ENCODE data around the gene ATG16L2. TPM values are rescaled to one million over a fixed set of nuclear protein-coding genes. Genes with fewer than 3 reads are reported as not detected.

Gene ATG16L2
- polyA plus RNA-seq, 1 donor from 2014 or later, result 9.4 TPM

- TF ChIP-seq POLR2AphosphoS5 (IDR thresholded peaks at IDR 0.05) (no peak), EP300 (conservative IDR thresholded peaks at IDR 0.05; ENCODE audit: poor library complexity, severe bottlenecking) (no peak), RAD21 (conservative IDR thresholded peaks at IDR 0.05) (no peak), TAF1 (IDR thresholded peaks at IDR 0.05; ENCODE audit: low read depth) (no peak), EZH2 (IDR thresholded peaks at IDR 0.05; ENCODE audit: borderline replicate concordance, insufficient read depth, low read length, poor library complexity, severe bottlenecking) (no peak)
- TF ChIP-seq, protein P1, sequence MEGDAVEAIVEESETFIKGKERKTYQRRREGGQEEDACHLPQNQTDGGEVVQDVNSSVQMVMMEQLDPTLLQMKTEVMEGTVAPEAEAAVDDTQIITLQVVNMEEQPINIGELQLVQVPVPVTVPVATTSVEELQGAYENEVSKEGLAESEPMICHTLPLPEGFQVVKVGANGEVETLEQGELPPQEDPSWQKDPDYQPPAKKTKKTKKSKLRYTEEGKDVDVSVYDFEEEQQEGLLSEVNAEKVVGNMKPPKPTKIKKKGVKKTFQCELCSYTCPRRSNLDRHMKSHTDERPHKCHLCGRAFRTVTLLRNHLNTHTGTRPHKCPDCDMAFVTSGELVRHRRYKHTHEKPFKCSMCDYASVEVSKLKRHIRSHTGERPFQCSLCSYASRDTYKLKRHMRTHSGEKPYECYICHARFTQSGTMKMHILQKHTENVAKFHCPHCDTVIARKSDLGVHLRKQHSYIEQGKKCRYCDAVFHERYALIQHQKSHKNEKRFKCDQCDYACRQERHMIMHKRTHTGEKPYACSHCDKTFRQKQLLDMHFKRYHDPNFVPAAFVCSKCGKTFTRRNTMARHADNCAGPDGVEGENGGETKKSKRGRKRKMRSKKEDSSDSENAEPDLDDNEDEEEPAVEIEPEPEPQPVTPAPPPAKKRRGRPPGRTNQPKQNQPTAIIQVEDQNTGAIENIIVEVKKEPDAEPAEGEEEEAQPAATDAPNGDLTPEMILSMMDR (IDR thresholded peaks at IDR 0.05; ENCODE audit: poor library complexity, severe bottlenecking), result no peak
- Histone ChIP-seq H3K9me2 (ENCODE audit: insufficient read depth, low read length) (no peaks in the 10 kb centered on the region), H3K4me3 (ENCODE audit: low read length) (no peak overlapping the region), H3K27ac (ENCODE audit: low read length) (no peak overlapping the region), H3F3A (ENCODE audit: insufficient read depth, low read length, poor library complexity, severe bottlenecking) (no peaks in the 10 kb centered on the region), H3K36me3 (ENCODE audit: insufficient read depth, low read length) (no peaks in the 10 kb centered on the region), H4K20me1 (ENCODE audit: insufficient read depth) (no peaks in the 10 kb centered on the region), H3K9ac (ENCODE audit: low read length) (no peak overlapping the region), H3K79me2 (replicated peaks; ENCODE audit: insufficient read depth, low read length) (no peaks in the 10 kb centered on the region), H3K9me3 (ENCODE audit: low read length) (no peaks in the 10 kb centered on the region), H3K4me2 (ENCODE audit: low read length) (no peak overlapping the region), H2AFZ (ENCODE audit: low read depth, low read length) (no peak overlapping the region), H3K27me3 (ENCODE audit: insufficient read depth, low read depth, low read length) (no peaks in the 10 kb centered on the region)
Measured at GRCh38 chr11:72807021-72807693, 7.1 kb upstream of the ATG16L2 start.

GRCh38 chr11:72807792-72808191 lies 6.4 kb upstream of the ATG16L2 start:
- Histone ChIP-seq H3K4me3 (ENCODE audit: low read length) (no peak overlapping the region), H3K79me2 (replicated peaks; ENCODE audit: insufficient read depth, low read length) (no peaks in the 10 kb centered on the region), H3K27ac (ENCODE audit: low read length) (no peak overlapping the region), H3K9me3 (ENCODE audit: low read length) (no peaks in the 10 kb centered on the region), H3K9me2 (ENCODE audit: insufficient read depth, low read length) (no peaks in the 10 kb centered on the region), H3K4me2 (ENCODE audit: low read length) (no peak overlapping the region), H2AFZ (ENCODE audit: low read depth, low read length) (no peak overlapping the region), H3K9ac (ENCODE audit: low read length) (no peak overlapping the region), H3F3A (ENCODE audit: insufficient read depth, low read length, poor library complexity, severe bottlenecking) (no peaks in the 10 kb centered on the region), H3K36me3 (ENCODE audit: insufficient read depth, low read length) (no peaks in the 10 kb centered on the region), H4K20me1 (ENCODE audit: insufficient read depth) (no peaks in the 10 kb centered on the region), H3K27me3 (ENCODE audit: insufficient read depth, low read depth, low read length) (no peaks in the 10 kb centered on the region)
- TF ChIP-seq EZH2 (IDR thresholded peaks at IDR 0.05; ENCODE audit: borderline replicate concordance, insufficient read depth, low read length, poor library complexity, severe bottlenecking) (no peak), REST (IDR thresholded peaks at IDR 0.05; ENCODE audit: borderline replicate concordance) (no peak), TAF1 (IDR thresholded peaks at IDR 0.05; ENCODE audit: low read depth) (no peak), EP300 (conservative IDR thresholded peaks at IDR 0.05; ENCODE audit: poor library complexity, severe bottlenecking) (no peak), MXI1 (conservative IDR thresholded peaks at IDR 0.05; ENCODE audit: poor library complexity, severe bottlenecking) (no peak), POLR2AphosphoS5 (IDR thresholded peaks at IDR 0.05) (no peak), RAD21 (conservative IDR thresholded peaks at IDR 0.05) (no peak), SMC3 (conservative IDR thresholded peaks at IDR 0.05; ENCODE audit: poor library complexity) (no peak)
- TF ChIP-seq, protein P1 (IDR thresholded peaks at IDR 0.05; ENCODE audit: poor library complexity, severe bottlenecking), result no peak
